WI38 (cell line): Measurements from ENCODE around the gene SNX27.

Experiments used
- H3K4me3 ChIP-seq: 2 replicates; pipeline ENCODE4 v1.5.1; 2011; ENCODE audit warnings: low read depth, mild to moderate bottlenecking, control low read depth, low read length
- CTCF ChIP-seq: IDR thresholded peaks from 2 replicates; pipeline ENCODE4 v1.5.1; 2012; ENCODE audit warnings: low read depth, mild to moderate bottlenecking, control low read depth, low read length

Gene SNX27

DNA sequence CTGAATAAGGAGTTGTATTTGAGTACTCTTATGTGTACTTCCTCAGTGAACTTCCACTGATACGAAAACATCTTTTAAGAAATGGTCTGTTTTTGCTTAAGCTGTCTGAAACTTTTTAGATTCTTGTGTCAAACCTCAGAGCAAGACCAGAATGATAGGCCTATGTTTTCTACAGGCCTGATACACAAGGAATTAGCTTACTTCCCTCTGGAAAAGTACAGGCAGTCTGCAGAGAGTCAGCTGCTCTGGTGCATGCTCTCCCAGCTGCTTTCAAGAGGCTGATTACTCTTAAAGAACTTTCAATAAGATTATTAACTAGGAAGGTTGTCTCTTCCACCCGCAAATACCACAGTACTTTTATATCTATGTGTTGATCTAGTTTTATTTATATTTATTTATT is 9.5 kb downstream of the SNX27 start:
- no peak overlapping the region for H3K4me3 ChIP-seq
- TF ChIP-seq CTCF = no peak

DNA sequence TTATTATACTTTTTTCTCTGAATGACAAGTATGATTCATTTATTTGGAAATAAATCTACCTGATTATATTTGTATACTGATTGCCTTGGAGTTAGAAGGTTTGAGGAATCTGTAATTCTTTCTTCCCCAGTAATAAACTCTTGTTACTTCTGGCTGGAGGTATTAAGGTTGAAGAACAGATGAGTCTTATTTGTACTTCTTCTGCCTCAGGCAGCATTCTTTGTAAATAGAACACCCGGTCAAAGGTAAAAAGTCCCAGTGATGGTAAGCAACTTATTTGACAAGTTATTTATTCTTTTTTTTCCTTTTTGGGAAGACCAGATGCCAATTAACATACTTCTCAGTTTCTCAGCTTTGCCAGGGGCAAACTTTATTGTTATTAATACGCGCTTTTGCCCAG is 12.9 kb downstream of the SNX27 start:
- no peak for TF ChIP-seq CTCF
- H3K4me3 ChIP-seq = no peak overlapping the region

DNA sequence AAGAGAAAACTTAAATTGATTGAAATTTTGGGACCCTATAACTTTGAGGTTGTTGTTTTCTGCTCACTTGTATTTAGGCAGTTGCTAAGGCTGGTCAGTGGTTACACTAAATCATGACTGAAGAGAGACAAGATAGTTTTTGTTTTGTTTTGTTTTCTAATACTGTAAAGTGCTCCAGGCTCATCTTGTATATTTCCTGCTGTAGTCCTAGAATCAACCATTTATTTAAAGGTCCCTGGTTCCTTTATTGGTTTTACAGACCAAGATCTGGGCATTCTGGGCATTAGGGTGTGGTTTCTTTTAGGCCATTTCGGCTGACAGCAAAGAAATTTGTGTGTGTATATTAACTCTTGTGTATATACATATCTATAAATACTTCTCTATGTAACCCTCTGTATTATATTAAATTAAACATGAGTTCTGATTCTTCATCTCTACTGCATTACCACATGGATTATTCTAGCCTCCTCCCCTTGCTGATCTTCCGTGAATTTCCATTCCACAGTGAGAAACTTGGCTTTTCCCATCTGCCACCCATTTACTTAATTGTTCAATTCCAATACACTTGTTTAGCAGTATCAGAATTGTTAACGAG is 15.0 kb downstream of the SNX27 start:
- H3K4me3 ChIP-seq = no peak overlapping the region
- TF ChIP-seq CTCF = no peak

DNA sequence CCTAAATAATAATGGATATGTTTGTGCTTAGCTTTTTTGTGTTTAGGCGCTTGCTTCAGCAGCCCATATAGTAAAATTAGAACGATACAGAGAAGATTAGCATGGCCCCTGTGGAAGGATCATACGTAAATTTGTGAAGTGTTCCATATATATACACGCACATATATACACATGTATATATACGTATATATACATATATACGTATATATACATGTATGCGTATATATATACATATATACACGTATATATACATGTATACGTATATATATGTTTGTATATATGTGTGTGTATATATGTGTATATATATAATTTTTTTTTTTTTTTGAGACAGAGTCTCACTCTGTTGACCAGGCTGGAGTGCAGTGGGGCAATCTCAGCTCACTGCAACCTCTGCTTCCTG is 17.4 kb downstream of the SNX27 start:
- TF ChIP-seq CTCF = no peak
- H3K4me3 ChIP-seq = no peak overlapping the region

DNA sequence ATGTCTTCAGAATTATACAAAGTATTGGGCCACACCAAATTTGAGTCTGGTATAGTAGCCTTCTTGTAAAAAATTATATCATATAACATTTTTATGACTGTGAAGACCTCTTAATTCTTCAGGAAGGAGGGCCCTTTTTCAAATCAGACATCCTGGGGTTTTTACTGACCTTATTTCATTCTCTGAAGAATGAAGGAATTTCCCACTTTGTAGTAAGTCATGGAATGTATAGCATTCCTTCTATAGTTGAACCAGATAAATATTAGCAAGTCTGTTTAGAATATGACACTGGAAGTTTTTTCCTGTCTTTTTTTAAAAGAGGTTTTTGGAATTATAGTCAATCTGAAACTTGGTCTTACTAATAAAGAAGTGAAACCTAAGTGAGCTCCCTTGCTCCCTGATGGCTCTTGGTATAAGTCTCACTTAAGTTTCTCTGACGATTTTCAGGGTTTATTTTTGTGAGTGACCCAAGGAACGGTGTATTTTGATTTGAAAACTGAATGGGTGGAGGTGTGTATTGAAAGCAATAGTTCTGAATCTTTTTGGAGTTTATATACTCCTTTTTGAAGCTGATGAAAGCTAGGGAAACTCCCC is 23.7 kb downstream of the SNX27 start:
- H3K4me3 ChIP-seq = no peak overlapping the region
- TF ChIP-seq CTCF = no peak

GRCh38 chr1:151638074-151638775 is 26.4 kb downstream of the SNX27 start:
- no peak for TF ChIP-seq CTCF

GRCh38 chr1:151638812-151639211 is 27.0 kb downstream of the SNX27 start:
- TF ChIP-seq CTCF = no peak
- H3K4me3 ChIP-seq = no peak overlapping the region

More at GRCh38 chr1:151638074-151638775, 26.4 kb downstream of the SNX27 start:
- H3K4me3 ChIP-seq = no peak overlapping the region
